A673 (cell line): Measurements from ENCODE around the gene ADAM19. TPM values are rescaled to one million over a fixed set of nuclear protein-coding genes. Genes with fewer than 3 reads are reported as not detected.

Source experiments
- BruUV-seq: library from RNA; stranded (reverse); fragments of 400-500 nt; replicated peaks from 2 replicates; lab custom pipeline; 2021; lab: Mats Ljungman, UMichigan
- CTCF ChIA-PET: fragments of 300-600 bp; sonication (Branson Sonifier 250); formaldehyde crosslinking; loops from one replicate; lab custom pipeline; 2022; ENCODE audit warnings: antibody characterized with exemption; lab: Charles Lee
- POLR2A ChIA-PET: fragments of 300-600 bp; sonication (Branson Sonifier 250); formaldehyde crosslinking; loops from one replicate; lab custom pipeline; 2022; ENCODE audit warnings: antibody characterized with exemption; ENCODE audit not compliant: low non-redundant PET; lab: Charles Lee
- DNase-seq: peaks from one replicate; pipeline ENCODE4 v3.0.0-alpha.2; 2015; ENCODE audit warnings: low spot score
- H3K27ac ChIP-seq: fragments of 200-600 bp; sonication (generic); 2 replicates; pipeline ENCODE4 v1.5.1; 2016; ENCODE audit warnings: mixed run types, low read depth, mild to moderate bottlenecking, mixed read lengths, antibody characterized with exemption, low read length; ENCODE audit not compliant: poor library complexity, severe bottlenecking
- H3K27me3 ChIP-seq: fragments of 200-600 bp; sonication (generic); replicated peaks from 2 replicates; pipeline ENCODE4 v1.6.1; 2017; ENCODE audit warnings: mixed run types, low read depth, mild to moderate bottlenecking, mixed read lengths, antibody characterized with exemption, low read length; ENCODE audit not compliant: insufficient read depth, poor library complexity
- H3K36me3 ChIP-seq: fragments of 200-600 bp; sonication (generic); 2 replicates; pipeline ENCODE4 v1.6.1; 2016; ENCODE audit warnings: mixed run types, mild to moderate bottlenecking, mixed read lengths, antibody characterized with exemption, low read length; ENCODE audit not compliant: insufficient read depth, poor library complexity, severe bottlenecking
- H3K4me1 ChIP-seq: fragments of 200-600 bp; sonication (generic); 2 replicates; pipeline ENCODE4 v1.6.1; 2017; ENCODE audit warnings: mixed run types, mild to moderate bottlenecking, mixed read lengths, antibody characterized with exemption, low read length; ENCODE audit not compliant: insufficient read depth, poor library complexity, severe bottlenecking
- H3K4me3 ChIP-seq: fragments of 200-600 bp; sonication (generic); 2 replicates; pipeline ENCODE4 v1.5.1; 2016; ENCODE audit warnings: low read depth, mixed run types, mild to moderate bottlenecking, mixed read lengths, low read length; ENCODE audit not compliant: poor library complexity, severe bottlenecking
- H3K9me3 ChIP-seq: fragments of 200-600 bp; sonication (generic); 2 replicates; pipeline ENCODE4 v1.6.1; 2016; ENCODE audit warnings: mixed run types, low read depth, mild to moderate bottlenecking, mixed read lengths, antibody characterized with exemption, low read length; ENCODE audit not compliant: poor library complexity, severe bottlenecking
- CTCF ChIP-seq: fragments of 300-800, 200-600 bp; sonication (generic); conservative IDR thresholded peaks from 2 replicates; pipeline ENCODE4 v1.5.1; 2017; ENCODE audit warnings: low read depth, mild to moderate bottlenecking, antibody characterized with exemption, low read length, moderate library complexity, mixed read lengths
- EZH2 ChIP-seq: fragments of 200-600 bp; sonication (generic); IDR thresholded peaks from 2 replicates; pipeline ENCODE4 v1.6.1; 2017; ENCODE audit warnings: borderline replicate concordance, low read depth, mild to moderate bottlenecking, mixed read lengths, antibody characterized with exemption, low read length; ENCODE audit not compliant: poor library complexity, severe bottlenecking
- intact Hi-C: fragments of 100-400 bp; cut with micrococcal nuclease; formaldehyde crosslinking; loops from one replicate; pipeline ENCODE4 v1.10.0; 2022; ENCODE audit not compliant: unreplicated experiment
- total RNA-seq: library from RNA; stranded (reverse); gene quantifications from 2 replicates; pipeline ENCODE4 v1.2.3, GENCODE V29; 2021

The ADAM19 gene
- total RNA-seq, 1 experiment from 2014 or later: 1.7 TPM

GRCh38 chr5:157454273-157454672, 121.3 kb downstream of the ADAM19 start:
- Histone ChIP-seq H3K36me3 (no peaks in the 10 kb centered on the region), H3K4me1 (no peaks in the 10 kb centered on the region), H3K9me3 (no peaks in the 10 kb centered on the region), H3K27ac (no peak overlapping the region), H3K4me3 (no peak overlapping the region), H3K27me3 (no peaks in the 10 kb centered on the region)
- no peak for TF ChIP-seq CTCF
- CTCF ChIA-PET: no interaction called here
- DNase-seq: no peak
- POLR2A ChIA-PET: no interaction called here
- BruUV-seq: no TSS peak
- intact Hi-C loops: no loop called here

DNA sequence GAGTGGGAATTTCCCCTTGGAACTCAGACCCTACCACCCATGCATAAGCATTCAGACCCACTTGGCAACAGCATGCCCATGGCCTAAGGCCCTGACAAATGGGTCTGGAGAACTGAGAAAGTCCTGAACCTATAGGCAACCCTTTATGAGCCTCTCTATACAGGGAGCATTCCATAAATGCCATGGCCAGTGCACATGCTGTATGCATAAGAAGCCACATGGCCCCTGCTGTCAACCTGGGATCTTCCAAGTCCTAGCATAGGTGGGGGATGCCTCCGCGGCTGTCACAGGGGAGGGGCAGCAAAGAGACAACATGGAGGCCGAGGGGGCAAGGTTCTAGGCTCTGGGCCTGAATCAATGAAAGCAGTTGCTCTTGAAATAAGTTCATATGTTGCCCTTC, 123.8 kb downstream of the ADAM19 start:
- TF ChIP-seq CTCF (no peak), EZH2 (no peak)
- Histone ChIP-seq H3K36me3 (no peaks in the 10 kb centered on the region), H3K4me3 (no peak overlapping the region), H3K9me3 (no peaks in the 10 kb centered on the region), H3K27ac (no peak overlapping the region), H3K4me1 (no peaks in the 10 kb centered on the region), H3K27me3 (no peaks in the 10 kb centered on the region)
- intact Hi-C loops: no loop called here
- ChIA-PET CTCF (no interaction called here), POLR2A (no interaction called here)
- no TSS peak for BruUV-seq
- no peak for DNase-seq

DNA sequence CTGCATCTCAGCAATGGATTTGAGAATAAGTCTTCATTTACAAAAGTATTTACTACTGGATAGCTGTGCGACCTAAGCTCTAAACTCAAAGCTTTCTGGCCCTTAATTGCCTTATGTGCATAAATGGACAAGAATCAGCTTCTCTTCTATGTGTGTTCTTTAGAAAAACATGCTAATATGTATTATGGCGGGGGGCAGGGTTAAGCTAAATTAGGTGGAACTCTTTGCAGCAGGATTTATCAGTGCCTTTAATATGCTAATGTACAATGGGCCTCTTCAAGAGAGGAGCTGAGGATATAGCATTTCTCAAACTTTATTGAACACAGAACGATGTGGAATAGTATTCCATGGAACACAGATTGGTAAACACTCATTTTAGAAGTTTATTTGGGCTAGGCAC, 125.6 kb downstream of the ADAM19 start:
- no TSS peak for BruUV-seq
- no peak for TF ChIP-seq EZH2
- Histone ChIP-seq H3K36me3 (no peaks in the 10 kb centered on the region), H3K4me1 (no peaks in the 10 kb centered on the region), H3K27ac (no peak overlapping the region), H3K9me3 (no peaks in the 10 kb centered on the region), H3K27me3 (no peaks in the 10 kb centered on the region), H3K4me3 (no peak overlapping the region)
- POLR2A ChIA-PET: no interaction called here
- intact Hi-C loops: no loop called here
- no peak for DNase-seq
- CTCF ChIA-PET: interaction anchor here (1.6 kb wide), 1 partner anchor 107 kb away, joined by 4 read pairs; no protein-coding TSS in a partner anchor

GRCh38 chr5:157449011-157449723, 126.4 kb downstream of the ADAM19 start:
- Histone ChIP-seq H3K27me3 (no peaks in the 10 kb centered on the region), H3K4me1 (no peaks in the 10 kb centered on the region), H3K4me3 (no peak overlapping the region), H3K36me3 (no peaks in the 10 kb centered on the region), H3K27ac (no peak overlapping the region), H3K9me3 (no peaks in the 10 kb centered on the region)
- intact Hi-C loops: no loop called here
- CTCF ChIA-PET: interaction anchor here (1.6 kb wide), 1 partner anchor 107 kb away, joined by 4 read pairs; no protein-coding TSS in a partner anchor
- POLR2A ChIA-PET: no interaction called here
- no peak for DNase-seq
- TF ChIP-seq CTCF: no peak
- TF ChIP-seq EZH2: no peak
- BruUV-seq: no TSS peak
